IMR-90 (cell line): ENCODE results near the gene MOCS2.

Source experiments
- BHLHE40 ChIP-seq: fragments of 150-350 bp; IDR thresholded peaks from 2 replicates; pipeline ENCODE4 v1.6.1; 2016; ENCODE audit warnings: mild to moderate bottlenecking, low read depth, low read length
- CEBPB ChIP-seq: IDR thresholded peaks from 2 replicates; pipeline ENCODE4 v1.6.1; 2012; ENCODE audit warnings: low read depth, low read length, improper control_type of control experiment
- CHD1 ChIP-seq: IDR thresholded peaks from 2 replicates; pipeline ENCODE4 v1.6.1; 2012; ENCODE audit warnings: low read depth, low read length, improper control_type of control experiment
- CTCF ChIP-seq: conservative IDR thresholded peaks from 2 replicates; pipeline ENCODE4 v1.5.1; 2012; ENCODE audit warnings: mild to moderate bottlenecking, low read depth, low read length, improper control_type of control experiment
- FOS ChIP-seq: fragments of 150-350 bp; IDR thresholded peaks from 2 replicates; pipeline ENCODE4 v1.6.1; 2016; ENCODE audit warnings: low read depth, low read length
- MAFK ChIP-seq: IDR thresholded peaks from 2 replicates; pipeline ENCODE4 v1.6.1; 2012; ENCODE audit warnings: low read depth, low read length, improper control_type of control experiment
- MAZ ChIP-seq: IDR thresholded peaks from 2 replicates; pipeline ENCODE4 v1.6.1; 2012; ENCODE audit warnings: low read depth, mild to moderate bottlenecking, low read length, improper control_type of control experiment, moderate library complexity, borderline replicate concordance
- MXI1 ChIP-seq: IDR thresholded peaks from 2 replicates; pipeline ENCODE4 v1.6.1; 2012; ENCODE audit warnings: low read depth, mild to moderate bottlenecking, low read length, moderate library complexity, borderline replicate concordance
- POLR2A ChIP-seq: IDR thresholded peaks from 2 replicates; pipeline ENCODE4 v1.6.1; 2012; ENCODE audit warnings: mild to moderate bottlenecking, low read depth, low read length
- RAD21 ChIP-seq: IDR thresholded peaks from 2 replicates; pipeline ENCODE4 v1.6.1; 2012; ENCODE audit warnings: low read length, improper control_type of control experiment
- RCOR1 ChIP-seq: IDR thresholded peaks from 2 replicates; pipeline ENCODE4 v1.6.1; 2012; ENCODE audit warnings: mild to moderate bottlenecking, low read length, improper control_type of control experiment; ENCODE audit not compliant: insufficient replicate concordance

GRCh38 chr5:53090229-53090628 is 19.3 kb downstream of the MOCS2 start:
- TF ChIP-seq CTCF (no peak), POLR2A (no peak), CHD1 (no peak), CEBPB (no peak), MAZ (no peak), BHLHE40 (no peak), MXI1 (no peak), FOS (no peak), MAFK (no peak), RAD21 (no peak), RCOR1 (no peak)
